HG03575 (cell line): ENCODE results near the gene ZNF664.

Experiments
- ATAC-seq: cut with Tn5 transposase; IDR thresholded peaks from one replicate; pipeline ENCODE4 v1.9.1; 2021; ENCODE audit not compliant: unreplicated experiment, insufficient number of reproducible peaks, low FRiP score; ENCODE audit errors: extremely low read depth

Gene ZNF664

DNA sequence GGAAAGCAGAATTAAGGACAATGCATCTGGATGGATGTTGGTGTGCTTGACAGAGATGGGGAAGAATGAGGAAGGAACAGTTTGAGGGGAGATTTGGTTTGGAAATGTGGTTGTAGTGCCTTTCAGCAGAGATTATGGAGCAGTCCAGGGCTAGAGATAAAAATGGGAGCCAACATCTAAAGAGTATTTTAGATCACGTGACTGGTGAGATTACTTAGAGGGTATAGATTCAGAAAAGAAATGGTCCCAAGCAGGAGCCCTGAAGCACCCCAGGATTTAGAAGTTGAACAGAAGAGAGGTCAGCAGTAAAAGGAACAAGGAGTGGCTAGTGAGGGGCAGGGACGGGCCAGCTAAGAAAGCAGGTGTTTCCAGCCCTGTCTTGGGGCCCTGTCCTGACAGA, 29.6 kb downstream of the ZNF664 start:
- ATAC-seq = no peak

DNA sequence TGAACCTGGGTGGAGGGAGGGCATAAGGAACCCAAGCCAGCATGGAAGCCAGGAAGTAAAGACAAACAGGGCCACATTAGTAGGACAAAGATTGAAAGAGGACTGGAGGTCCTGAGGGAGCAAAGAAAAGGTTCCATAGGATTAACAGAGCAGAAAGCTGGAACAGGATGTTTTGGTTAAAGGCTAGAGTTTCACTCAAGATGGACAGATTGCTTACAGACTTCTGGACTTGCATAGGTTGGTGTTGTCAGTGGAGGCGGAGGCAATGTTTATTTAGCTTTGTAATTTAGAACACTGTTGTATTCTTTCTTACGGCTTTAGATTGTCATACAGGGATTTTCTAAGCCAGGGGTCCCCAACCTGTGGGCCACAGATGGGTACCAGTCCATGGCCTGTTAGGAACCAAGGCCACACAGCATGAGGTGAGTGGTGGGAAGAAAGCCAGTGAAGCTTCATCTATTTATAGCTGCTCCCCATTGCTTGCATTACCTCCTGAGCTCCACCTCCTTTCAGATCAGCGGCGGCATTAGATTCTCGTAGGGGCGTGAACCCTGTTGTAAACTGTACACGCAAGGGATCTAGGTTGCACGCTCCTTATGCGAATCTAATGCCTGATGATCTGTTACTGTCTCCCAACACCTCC, 31.3 kb downstream of the ZNF664 start:
- no peak for ATAC-seq

DNA sequence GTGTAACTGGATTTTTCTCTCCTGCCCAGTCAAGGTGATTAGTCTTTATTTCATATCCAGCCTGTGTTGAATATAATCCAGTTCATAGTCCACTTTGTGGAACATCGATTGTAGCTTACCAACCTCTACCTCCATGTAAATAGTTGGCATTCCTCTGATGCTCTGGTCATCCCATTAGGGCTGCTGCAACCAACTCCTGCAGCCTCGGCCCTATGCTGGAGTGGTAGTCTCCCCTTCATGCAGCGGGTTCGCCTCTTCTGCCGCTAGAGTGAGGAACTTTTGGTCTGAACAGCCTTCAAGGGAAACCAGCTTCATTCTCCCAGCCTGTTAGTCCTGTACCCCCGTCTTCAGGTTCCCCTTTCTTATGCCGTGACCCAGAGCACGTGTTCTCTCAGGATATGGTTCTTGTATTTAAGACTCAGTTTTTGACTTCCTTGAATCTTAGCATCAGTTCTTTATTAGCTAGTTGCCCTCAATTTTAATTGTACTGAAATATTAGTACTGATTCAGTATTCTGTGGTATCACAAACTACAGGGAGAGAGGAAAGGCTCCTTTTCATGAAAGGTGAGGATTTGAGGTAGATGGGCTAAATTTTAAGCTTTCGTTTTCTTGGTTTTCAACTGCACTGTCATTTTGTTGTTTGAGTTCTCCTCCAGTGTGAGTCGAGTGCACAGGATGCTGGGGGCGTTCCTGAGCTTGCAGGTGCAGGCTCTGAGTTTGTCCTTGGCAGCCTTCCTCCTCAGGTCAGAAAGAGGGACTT, 33.2 kb downstream of the ZNF664 start:
- ATAC-seq = no peak

DNA sequence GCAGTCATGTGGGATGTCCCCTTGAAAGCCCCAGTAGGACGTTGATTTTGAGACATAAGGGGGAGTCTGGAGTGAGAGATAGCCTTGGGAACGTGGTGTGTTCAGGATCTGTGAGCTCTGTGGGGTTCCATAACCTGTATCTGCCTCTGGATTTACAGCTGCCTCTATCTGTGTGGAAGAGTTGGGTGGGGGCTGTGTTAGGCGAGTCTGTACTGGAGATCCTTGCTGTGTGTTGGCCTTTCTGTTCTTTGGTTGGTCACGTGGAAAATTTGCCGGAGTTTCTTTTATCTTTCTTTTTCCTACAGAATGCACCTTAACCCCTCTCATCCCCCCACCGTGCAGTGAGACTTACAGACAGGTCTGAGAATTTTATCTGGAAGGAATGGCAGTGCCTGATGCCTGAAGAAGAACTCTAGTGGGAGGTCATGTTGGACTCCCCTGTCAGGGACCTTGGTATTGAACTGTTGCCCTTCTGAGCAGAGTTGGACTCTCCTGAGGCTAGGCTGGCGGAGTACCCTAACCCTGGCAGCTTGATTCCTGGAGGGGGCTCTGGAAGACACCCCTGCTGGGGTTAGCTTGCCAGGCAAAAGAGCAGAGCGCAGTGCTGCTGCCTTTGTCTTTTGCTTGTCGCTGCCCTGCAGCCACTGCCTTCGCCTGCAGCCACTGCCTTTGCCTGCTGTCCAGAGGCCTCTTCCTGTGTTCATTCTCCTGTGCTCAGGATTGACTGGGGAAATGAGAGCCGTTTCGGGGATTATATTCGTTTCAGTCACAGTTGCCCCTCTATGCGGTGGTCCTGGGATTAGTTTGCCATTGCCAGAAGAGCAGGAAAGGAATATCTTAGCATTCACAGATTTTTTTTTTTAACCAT, 34.1 kb downstream of the ZNF664 start:
- ATAC-seq = no peak

DNA sequence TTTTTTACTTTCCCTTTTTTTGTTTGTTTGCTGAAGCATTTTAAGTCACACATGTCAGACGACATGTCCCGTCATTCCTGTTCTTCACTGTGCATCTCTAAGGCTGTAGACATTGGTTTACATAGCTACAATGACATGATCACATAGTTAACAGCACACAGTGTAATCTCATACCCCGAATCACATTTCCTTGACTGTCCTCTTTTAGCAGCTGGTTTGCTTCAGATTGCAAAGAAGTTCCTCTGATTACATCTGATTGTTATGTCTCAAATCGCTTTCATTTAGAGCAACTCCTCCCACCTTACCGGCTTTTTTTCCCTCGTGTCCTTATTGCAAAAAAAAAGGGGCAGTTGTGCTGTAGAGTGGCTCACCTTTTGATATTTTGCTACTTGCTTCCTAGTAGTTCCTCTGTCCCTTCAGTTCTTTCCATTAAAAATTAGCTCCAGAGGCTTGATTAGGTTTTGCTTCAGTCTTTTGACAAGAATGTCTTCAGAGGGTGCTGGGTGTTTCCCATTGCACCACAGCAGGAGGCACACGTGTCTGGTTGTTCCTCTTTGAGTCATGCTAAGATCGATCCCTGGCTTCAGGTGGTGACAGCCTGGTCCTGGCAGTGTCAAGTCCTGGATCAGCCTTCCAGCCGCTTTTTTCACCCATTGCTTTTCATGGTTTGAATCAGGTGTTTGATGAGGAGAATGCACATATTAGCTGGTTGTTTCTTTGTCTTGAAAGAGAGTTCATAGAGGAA, 35.0 kb downstream of the ZNF664 start:
- ATAC-seq = no peak

DNA sequence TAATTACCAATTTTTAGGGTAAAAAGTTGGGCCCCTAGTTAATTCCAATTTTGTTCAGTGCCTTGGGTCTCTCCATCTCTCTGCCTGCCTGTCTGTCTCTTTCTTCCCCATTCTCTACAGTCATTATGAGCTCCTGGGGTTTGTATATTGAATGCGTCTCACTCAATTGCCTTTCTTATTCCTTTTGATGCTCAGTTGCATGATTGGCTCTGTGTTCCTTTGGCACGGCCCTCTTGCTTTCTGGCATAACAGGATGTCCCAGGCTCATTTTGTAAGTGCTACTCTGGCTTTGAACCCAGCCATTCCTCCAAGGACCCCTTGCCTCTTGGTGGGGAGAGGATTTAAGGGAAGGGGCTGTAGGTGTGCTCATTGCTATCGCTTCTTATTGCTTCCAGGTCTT, 35.6 kb downstream of the ZNF664 start:
- no peak for ATAC-seq

DNA sequence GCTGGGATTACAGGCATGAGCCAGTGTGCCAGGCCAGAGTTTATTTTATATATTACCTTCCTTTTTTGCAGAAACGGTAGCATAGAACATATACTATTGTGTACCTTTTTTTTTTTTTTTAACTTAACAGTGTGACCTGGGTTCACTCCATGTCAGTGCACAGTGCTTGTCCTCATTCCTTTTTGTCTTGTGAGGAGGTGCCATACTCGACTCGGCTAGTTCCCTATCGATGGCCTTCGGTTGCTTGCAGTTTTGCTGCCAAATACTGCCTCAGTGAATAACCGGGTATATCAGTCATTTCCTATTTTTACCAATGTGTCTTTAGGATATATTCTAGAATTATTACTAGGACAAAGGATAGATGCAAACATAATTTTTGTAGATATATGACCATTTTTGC, 36.8 kb downstream of the ZNF664 start:
- ATAC-seq = no peak

DNA sequence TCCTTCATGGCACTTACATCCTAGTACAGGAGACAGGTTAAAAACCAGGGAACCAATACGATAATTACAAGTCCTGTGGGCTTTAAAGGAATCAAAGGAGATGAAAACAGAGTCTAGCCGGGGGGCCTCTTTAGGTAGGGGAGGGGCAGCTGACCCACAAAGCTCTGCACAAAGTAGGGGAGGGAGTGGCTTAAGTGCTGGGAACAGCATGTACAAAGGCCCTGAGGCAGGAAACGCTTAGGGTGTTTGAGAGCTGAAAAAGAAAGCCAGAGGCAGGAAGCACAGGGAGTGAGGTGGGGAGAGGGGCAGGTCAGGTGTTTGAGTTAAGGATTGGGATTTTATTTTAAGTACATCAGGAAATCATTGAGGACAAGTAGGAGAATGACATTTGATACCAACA, 37.7 kb downstream of the ZNF664 start:
- ATAC-seq = no peak

DNA sequence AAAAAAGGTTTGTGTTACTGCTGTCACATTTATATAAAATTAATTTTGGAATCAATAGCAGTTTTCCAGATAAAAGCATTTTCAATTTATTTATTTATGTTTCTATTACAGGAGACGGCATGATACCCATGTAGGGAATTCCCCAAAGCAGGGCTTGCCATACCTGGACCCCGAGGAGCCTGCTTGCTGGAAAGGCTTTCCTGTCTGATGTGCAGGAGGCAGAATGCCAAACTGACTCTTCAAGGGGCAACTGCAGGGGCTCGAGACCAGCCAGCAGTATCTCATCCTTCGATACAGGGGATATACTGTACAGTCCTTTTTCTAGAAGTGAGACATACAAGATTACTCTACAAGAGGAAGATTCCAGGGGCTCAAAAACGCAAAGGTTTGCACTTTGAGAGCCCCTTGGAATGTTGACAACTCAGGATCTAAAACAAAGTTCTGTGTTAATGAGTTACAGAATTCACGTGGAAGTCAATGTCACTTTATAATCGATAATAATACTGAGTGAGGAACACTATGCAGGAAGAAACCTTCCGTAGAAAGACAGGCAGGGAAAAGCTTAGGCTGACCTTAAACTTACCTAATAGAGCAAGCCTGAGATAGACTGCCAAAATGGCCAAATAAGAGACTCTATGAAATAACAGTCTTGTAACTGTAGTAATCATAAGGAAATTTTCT, 38.6 kb downstream of the ZNF664 start:
- ATAC-seq = no peak

DNA sequence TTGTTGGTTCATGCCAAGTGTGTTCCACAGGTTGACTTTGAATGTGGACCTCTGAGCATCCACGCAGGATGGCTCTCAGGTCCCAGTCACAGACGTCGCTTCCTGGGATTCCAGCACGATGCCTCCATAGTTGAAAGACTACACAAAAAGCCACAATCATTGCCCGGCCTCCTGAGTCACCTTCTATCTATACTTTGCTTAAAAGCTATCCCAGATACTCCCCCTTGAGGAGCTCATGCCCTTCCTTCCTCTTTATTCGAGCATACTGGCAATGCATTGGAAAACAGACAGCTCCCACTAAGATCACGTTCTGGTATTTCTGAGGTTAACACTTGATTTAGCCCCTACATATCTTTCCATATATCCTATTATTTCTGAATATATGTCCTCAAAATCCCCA, 40.1 kb downstream of the ZNF664 start:
- no peak for ATAC-seq

DNA sequence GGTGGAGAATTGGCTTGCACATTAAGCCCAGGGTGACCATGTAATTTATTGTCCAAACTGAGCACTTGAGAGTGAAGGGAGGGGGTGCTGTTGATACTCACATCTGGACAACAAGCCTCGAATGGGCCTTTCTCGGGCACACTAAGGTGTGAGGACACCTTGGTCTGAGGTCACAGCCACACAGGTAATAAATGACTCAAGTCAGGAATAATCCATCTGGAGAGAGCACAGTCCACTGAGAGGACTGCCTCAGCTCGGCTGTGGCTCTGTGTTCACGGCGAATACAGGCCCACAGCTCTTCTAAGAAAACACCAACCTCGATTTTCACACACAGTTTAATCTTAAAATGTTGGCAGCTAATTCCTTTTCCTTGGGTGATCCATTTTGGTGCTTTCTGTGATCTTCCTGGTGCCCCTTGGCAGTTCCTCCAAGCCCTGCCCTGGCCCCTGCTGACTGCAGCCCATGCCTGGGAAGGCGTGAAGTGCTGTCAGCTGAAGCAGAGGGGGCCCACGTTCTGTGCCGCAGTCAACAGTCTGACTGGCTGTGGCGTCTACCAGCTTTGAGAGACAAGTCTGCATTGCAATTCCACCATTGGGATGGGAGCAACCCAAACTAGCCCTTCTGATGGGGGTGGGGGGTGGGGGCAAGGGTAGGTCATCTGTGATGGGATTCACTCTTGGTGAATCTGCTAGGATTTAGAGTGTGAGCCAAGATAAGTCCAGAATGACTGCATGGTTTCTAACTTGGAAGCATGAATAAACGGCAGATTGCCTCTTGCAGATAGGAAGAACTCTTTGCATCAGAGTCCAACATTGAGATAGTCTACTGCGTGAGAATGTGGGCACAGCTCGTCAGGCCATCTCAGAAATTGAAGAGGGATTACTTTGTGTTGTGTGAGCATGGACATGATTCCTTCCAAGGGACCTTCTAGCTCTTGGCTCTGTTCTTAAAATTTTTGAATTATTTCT, 42.8 kb downstream of the ZNF664 start:
- ATAC-seq = no peak

DNA sequence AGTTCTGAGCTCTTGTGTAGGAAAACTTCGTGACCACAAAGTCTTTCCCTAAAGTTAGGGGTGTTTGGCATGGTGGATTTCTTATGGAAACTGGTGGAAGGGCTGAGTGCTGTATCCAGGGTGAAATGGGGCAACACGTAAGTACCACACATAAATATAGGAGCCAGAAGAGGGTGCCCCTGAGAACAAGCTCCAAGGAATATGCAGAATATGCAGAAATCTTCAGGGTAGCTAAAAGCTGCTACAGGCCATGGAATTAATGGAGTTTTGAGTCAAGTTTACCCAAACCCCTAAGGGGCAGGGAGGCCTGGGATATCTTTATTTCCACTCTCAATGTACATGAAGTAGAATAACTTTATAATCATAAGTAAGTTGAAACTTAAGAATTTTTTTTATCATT, 44.0 kb downstream of the ZNF664 start:
- no peak for ATAC-seq

DNA sequence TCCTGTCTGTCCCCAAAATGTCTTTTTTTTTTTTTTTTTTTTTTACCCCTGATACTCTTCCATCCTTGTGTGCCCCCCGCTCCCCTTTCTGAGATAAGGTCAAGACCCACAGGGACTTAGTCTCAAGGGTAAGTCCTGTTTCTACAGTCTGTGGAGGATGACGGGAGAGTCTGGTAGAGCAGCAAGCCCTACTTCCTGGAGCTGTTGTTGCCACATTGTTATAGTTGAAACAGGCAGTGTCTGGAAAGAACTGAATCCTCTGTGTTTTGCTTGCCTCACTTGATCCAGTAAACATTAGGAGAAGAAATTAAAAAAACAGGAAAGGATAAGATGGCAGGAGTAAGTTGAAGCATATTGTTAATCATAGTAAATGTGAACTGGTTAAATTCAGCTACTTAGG, 45.5 kb downstream of the ZNF664 start:
- no peak for ATAC-seq

DNA sequence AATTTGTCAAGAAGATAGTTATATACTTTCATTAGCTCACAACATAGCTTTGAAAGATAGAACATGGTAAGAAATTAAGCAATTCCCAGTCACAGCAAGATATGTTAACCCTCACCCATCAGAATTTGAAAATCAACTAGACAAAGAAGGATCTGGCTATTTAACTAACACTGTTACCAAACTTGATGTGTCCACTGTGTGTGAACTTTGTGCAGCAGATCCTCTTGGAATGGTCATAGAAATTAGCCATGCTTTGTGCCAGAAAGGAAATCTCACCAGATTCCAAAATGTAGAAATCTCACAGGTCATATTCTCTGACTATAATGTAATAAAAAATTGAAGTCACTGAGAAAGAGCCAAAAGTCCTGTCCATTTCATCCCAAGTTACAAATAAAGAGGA, 46.1 kb downstream of the ZNF664 start:
- no peak for ATAC-seq

DNA sequence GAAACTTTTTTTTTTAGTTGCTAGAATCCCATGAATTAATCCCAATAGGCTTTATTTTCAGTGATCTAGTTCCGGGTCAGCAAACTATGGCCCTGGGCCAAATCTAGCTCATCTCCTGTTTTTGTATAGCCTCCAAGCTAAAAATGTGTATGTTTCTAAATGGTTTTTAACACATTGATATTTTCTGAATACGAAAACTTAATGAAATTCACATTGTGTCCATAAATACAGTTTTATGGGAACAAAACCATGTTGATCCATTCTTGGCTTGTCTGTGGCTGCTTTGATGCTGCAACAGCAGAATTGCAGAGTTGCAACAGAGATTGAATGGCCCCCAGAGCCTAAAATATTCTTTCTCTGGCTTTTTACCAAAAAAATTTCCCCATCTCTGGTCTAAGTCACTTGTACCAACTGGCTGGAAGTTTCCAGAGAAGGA, 47.5 kb downstream of the ZNF664 start:
- no peak for ATAC-seq

DNA sequence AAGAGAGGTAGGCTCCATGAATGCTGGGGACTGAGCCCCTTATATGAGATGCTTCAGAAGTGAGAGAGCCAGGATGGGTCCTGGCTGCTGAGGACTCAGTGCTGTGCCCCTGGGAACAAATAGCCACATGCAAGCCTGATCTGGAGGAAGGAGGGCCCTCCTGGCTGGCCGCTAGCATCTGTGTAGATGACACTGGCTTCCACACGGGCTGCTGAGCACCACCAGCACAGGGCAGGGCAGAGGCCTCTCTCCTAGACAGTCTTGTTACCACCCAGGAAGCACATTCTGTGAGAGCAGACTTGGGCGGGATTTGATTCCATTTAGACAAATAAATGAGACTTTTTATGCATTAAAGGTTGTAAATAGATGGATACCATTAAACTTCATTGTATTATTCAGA, 48.0 kb downstream of the ZNF664 start:
- no peak for ATAC-seq

DNA sequence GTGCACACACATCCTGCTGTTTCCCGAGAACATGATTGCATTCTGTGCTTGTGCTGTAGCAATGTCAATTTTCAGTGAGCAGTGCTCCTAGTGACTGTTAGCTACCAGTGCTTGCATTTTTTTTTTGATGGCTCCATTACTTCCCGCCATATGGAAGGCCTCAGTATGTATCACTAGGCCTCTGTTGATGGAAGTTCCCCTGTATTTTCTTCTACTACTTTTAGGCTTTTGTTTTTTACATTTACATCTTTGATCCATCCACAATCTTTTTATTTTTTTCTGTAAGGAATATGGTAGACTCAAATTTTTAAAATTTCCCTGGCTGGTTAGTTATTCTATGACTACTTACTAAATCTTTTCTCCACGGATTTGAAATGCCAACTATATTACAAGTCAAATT, 49.1 kb downstream of the ZNF664 start:
- ATAC-seq = no peak

DNA sequence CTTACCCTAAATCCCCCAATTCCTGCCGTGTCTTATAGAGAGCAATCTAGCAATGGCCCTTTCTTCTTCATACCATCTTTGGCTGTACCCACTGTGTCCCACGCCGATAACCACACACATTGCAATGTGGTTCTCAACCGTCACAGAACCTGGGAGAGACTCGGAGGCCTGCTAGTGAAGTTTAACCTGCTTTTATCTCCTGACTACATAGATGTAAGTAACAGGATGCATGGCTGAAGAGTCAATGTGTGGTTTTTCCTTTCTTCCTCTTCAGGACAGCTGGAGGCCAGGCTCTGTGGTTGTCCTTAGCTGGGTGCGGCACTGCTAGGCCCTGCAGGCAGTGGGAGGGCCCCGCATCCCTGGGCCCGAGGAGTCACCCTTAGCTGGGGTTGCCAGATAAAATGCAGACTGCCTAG, 51.3 kb downstream of the ZNF664 start:
- no peak for ATAC-seq
